Endometrium (tissue), 2 donors: ENCODE data around the gene DOCK4.

ENCODE experiments used
- FAIRE-seq: peaks from 2 replicates; lab custom pipeline; 2012; peaks lifted over from hg19 to GRCh38; lab: Jason Lieb, UNC
- donor health status: control.
- donor health status: control.

The DOCK4 gene

DNA sequence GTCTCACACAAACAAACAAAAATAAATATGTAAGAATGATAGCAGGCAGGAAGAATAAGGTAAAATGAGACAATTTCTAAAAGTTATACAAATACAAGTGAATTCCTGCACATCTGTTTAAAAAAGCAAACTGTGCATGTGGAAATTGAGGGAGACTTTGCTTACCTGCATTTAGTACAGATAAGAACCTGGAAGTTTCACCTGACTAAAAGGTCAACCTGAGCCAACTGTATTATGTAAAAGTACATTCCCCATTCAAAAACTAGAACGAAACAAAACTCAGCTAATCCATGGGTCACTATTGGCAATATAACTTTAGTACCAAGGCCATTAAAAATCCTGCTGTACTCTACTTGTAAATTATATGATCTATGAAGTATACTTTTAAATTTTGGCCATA lies 127.1 kb downstream of the DOCK4 start:
- FAIRE-seq: no peak

DNA sequence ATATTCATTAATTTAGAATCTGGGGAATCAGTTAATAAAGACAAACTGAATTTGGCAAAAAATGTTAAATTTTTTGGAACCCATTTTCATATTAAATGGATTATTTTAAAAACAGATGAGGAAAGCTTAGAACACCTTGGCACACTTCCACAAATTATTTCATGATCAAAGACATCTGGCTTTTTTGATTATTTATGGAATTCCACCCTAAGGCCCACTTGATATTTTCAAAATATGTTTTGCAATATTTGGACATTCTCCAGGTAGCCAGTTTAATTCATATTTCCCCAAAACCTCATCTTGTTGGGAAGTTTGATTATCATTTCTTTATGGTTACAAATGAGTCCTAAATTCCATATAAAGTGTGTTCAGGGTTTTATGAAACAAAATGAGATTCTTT lies 129.9 kb downstream of the DOCK4 start:
- no peak for FAIRE-seq

GRCh38 chr7:112074464-112074863 lies 131.7 kb downstream of the DOCK4 start:
- FAIRE-seq: no peak

DNA sequence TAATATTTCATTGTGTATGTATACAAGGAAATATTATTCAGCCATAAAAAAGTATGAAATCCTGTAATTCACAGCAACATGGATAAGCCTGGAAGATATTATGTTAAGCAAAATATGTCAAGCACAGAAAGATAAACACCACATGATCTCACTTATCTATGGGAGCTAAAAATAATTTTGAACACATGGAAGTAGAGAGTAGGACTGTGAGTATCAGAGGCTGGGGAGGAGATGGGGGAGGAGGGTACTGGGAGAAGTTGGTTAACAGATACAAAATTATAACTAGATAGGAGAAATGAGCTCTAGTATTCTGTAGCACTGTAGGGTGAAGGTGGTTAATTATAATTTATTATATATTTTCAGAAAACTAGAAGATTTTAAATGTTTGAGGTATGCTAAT lies 132.7 kb downstream of the DOCK4 start:
- FAIRE-seq: no peak

GRCh38 chr7:112072541-112073245 lies 133.5 kb downstream of the DOCK4 start:
- FAIRE-seq: no peak

GRCh38 chr7:112071856-112072255 lies 134.3 kb downstream of the DOCK4 start:
- FAIRE-seq: no peak

GRCh38 chr7:112070674-112071256 lies 135.4 kb downstream of the DOCK4 start:
- no peak for FAIRE-seq

- FAIRE-seq: no peak
Observed at GRCh38 chr7:112069879-112070321, 136.3 kb downstream of the DOCK4 start.

- no peak for FAIRE-seq
Observed at GRCh38 chr7:112068967-112069366, 137.2 kb downstream of the DOCK4 start.

DNA sequence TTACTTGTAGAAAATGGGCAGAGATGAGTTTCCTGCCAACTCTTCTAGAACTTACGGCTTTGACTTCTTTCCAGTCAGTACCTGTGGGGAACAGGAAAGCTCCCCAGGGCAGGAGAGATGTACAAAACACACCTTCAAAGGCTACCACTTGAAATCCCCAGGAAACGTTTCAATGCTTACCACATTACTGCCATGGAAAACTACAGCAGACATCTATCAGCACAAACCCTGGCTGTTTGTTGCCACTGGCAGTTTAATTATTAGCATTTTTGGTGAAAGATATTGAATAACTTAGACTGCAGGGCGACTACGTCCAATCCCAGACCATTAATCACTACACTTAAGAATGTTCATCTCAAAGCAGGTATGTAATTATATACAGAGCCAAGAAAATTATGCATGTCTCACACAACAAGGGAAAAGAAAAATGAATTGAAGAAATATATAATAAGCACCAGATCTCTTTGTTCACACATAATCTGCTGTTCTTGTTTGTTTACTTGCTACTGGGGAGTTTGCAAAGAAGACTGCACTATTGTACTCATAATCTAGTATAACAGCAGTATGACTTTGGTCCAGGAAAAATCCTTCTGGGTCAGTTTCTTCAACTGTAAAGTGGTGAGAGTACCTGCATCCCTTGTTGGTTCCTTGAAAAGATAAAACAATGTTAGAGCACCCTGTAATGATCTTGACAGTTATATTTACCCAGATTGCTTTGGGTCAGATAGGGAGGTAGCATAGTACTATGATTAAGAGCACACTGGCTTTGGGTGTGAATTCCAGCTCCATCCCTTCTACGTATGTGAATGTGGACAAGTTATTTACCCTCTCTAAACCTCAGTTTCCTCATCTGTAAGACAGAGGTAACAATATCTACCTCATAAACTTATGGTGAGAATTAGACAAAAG lies 138.3 kb downstream of the DOCK4 start:
- no peak for FAIRE-seq

DNA sequence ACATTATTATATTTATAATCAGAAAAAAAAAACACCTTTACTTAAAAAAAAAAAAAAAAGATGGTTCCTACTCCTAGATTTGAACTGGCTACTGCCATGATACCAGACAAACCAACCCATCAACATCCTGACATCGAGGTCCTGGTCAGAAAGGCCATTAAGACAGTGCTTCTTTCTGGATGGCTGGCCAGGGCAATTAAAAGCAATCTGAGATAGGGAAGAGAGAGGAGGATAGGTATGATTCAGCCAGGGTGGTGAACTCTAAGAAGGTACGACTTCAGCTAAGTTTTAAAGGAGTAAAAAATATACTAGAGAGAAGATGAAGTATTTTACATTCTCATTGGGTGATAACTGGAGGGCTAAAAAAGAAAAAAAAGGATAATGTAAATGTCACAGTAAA lies 139.0 kb downstream of the DOCK4 start:
- FAIRE-seq: no peak

DNA sequence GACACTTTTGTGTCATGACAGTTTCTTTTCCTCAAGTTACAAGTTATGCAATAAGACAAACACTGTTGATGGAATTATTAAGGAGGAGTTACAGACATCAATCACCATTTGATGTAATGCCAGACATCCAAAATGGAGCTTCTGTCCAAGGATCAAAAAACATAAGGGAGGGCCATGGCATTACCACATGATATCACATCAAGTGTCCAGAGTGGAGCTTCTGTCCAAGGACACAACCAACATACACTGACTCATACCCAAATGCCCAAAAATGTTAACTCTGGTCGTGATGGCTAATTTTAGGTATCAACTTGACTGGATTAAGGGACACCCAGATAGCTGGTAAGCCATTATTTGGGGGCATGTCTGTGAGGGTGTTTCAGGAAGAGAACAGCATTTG lies 140.4 kb downstream of the DOCK4 start:
- no peak for FAIRE-seq

DNA sequence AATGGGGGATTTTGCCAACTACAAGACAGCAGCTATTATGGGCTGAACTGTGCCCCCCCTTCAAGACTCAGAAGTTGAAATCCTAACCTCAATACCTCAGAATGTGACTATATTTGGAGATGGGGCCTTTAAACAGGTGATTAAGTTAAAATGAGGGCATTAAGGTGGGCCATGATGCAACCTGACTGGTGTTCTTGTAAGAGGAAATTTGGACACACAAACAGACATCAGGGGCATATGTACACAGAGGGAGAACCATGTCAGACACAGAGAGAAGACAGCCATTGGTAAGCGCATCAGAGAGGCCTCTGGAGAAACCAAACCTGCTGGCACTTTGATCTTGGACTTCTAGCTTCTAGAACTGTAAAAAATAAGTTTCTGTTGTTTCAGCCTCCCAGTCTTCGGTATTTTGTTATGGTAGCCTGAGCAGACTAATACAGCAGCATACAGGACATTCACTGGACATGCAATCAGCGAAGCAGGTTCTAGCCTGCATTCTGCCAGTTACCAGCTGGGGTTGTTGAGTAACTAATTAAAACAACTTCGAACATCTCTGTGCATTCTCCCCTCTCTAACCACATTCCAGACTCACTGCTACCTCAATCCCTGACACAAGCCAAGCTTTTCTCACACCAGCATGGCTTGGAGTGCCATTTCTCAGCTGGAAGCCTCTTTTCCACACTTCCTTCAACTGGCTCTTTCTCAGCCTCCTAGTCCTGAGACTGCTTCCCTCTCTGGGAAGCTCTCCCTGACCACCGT lies 141.4 kb downstream of the DOCK4 start:
- no peak for FAIRE-seq

GRCh38 chr7:112063974-112064373 lies 142.2 kb downstream of the DOCK4 start:
- no peak for FAIRE-seq

DNA sequence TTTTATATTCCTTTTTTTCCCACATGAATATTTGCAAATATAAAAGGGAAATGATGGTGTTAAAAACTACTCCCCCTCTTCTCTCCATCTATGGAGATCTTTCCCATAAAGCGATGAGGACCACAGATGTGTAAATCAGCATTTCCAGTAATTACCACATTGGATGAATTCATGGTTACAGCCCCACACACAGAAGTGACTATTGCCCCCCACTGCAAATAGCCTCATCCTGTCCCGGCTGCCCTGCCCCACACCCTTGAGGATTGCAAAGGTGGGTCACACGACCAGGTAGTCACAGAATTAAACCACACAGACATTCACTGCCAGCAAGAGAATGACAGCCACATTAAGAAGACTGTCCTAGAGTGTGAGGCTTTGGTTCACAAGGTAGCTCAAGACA lies 145.1 kb downstream of the DOCK4 start:
- FAIRE-seq: no peak

- no peak for FAIRE-seq
Observed at GRCh38 chr7:112060625-112061024, 145.6 kb downstream of the DOCK4 start.

- no peak for FAIRE-seq
Observed at GRCh38 chr7:112059675-112060074, 146.5 kb downstream of the DOCK4 start.

DNA sequence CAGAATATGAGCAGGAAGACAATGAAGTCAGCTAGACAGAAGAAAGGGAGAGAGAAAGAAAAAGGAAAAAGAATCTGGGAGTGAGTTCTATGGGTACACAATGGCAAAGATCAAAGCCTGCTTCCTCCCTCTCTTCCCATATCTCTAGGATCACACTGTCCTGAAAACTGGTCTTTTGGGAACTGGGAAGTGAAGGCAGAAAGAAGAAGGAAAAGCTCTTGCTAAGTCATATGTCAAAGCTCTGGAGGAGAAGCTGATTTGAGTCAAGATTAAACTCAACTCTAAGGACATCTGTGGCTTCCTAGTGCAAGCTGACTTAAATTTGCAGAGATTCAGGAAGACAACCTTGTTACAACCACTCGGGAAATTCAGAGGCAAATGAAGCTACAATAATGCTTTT lies 147.5 kb downstream of the DOCK4 start:
- no peak for FAIRE-seq

DNA sequence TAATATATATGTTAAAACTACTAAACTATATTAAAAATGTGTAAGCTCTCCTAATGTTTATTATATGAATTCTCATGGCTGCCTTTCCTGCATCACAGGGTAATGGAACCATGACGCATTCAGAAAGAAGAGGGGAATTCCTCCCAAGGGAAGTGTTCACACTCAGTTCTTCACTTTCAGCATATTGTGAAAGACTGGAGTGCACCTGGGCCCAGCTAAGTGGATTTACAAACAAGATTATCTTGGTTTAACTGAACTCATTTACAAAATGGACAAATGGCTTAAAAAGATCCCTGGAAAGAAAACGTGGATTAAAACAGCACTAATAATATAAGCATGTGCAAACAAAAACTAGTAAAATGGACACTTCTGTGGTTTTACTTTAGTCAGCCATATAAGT lies 149.8 kb downstream of the DOCK4 start:
- FAIRE-seq: no peak

DNA sequence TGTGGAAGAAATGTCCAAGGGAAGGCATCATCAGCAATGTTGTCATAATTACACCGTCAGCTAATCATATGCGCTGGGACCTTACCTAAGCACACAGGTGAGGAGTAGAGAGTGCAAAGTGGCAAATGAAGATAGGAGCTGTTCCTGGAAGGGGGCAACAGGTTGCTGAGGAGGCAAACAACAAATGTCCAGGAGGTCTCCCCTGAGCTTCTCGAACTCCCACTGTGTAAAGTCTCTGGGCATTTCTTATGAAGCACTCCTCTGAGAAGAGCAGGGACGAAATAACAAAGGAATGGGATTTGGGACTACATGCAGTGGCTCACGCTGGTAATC lies 152.5 kb downstream of the DOCK4 start:
- FAIRE-seq: no peak

- FAIRE-seq: no peak
Observed at GRCh38 chr7:112052993-112053736, 153.0 kb downstream of the DOCK4 start.

DNA sequence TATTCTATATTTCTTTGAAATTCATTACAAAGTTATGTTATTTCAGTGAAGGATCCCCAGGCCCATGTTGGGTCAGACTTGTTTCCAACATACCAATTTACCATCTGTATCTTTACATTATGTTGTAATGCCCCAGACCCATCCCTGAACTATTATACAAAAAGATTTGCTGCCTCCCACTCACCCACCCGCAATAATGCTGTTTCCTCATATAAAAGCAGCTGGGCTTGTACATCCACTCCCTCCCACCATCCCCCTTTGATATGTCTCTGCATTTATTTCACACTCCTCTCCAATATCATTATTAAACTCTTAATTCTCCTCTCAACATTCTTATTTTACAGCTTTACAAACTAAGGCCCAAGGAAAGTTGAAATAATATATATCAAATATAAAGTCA lies 153.7 kb downstream of the DOCK4 start:
- FAIRE-seq: no peak
